ENCODE measurements around the gene GLB1L2.
A peak's percentile ranks its signal among the peaks of the same experiment; 100 is the strongest.

The GLB1L2 gene

GRCh38 chr11:134360050-134360835 lies 28.5 kb downstream of the GLB1L2 start:
- Histone ChIP-seq H3K4me1 (ENCODE audit: control extremely low read depth in 1 of 4, control insufficient read depth in 4 of 4, insufficient read depth in 4 of 4, low read length in 3 of 4) (peaks cover 0 to 8% (median 5%) of the 10 kb centered on the region in 4 experiments), H3K4me3 (ENCODE audit: control insufficient read depth in 1 of 7, extremely low read depth in 1 of 7, insufficient read depth in 4 of 7, low read depth in 2 of 7, low read length in 6 of 7) (no peak overlapping the region), H3K9me3 (ENCODE audit: control extremely low read depth in 1 of 5, control insufficient read depth in 4 of 5, insufficient read depth in 2 of 5, low read depth in 1 of 5, low read length in 4 of 5) (no peaks in the 10 kb centered on the region), H3K27ac (ENCODE audit: insufficient read depth in 1 of 2, low read depth in 1 of 2, low read length in 2 of 2, poor library complexity in 1 of 2, severe bottlenecking in 2 of 2) (no peak overlapping the region), H3K36me3 (ENCODE audit: control insufficient read depth in 4 of 4, insufficient read depth in 4 of 4, low read length in 3 of 4) (no peaks in the 10 kb centered on the region), H3K27me3 (replicated peaks in 2 of 5; ENCODE audit: control insufficient read depth in 4 of 5, insufficient read depth in 5 of 5, low read length in 4 of 5) (peaks cover 0 to 6% (median 0%) of the 10 kb centered on the region in 5 experiments)
- peak; percentile 70 to 79 (median 76) for DNase-seq
- ChIA-PET POLR2A (no interaction called here), CTCF (interaction anchor here (0.6 to 1.4 kb wide), 5 partner anchors 12 to 564 kb away, joined by 3 to 5 read pairs (median 3); no protein-coding TSS in a partner anchor)
- WGBS (ENCODE audit: insufficient coverage), result 12% methylated on average over 24 of the region's 30 CpGs

- POLR2A ChIA-PET, result interaction anchor here (0.7 kb wide), 1 partner anchor 11 kb away, joined by 3 read pairs; no protein-coding TSS in a partner anchor
- H3K4me3 ChIP-seq (ENCODE audit: control insufficient read depth in 1 of 7, extremely low read depth in 1 of 7, insufficient read depth in 4 of 7, low read depth in 2 of 7, low read length in 6 of 7), result no peak overlapping the region
- H3K4me1 ChIP-seq (ENCODE audit: control extremely low read depth in 1 of 4, control insufficient read depth in 4 of 4, insufficient read depth in 4 of 4, low read length in 3 of 4), result peaks cover 0 to 8% (median 5%) of the 10 kb centered on the region in 4 experiments
- no peaks in the 10 kb centered on the region for H3K9me3 ChIP-seq (ENCODE audit: control extremely low read depth in 1 of 5, control insufficient read depth in 4 of 5, insufficient read depth in 2 of 5, low read depth in 1 of 5, low read length in 4 of 5)
- WGBS (ENCODE audit: insufficient coverage), result 84% methylated on average over 18 of the region's 26 CpGs
- H3K36me3 ChIP-seq (ENCODE audit: control insufficient read depth in 4 of 4, insufficient read depth in 4 of 4, low read length in 3 of 4), result no peaks in the 10 kb centered on the region
- DNase-seq, result no peak
- CTCF ChIA-PET, result no interaction called here
- peaks cover 0 to 6% (median 0%) of the 10 kb centered on the region in 5 experiments for H3K27me3 ChIP-seq (replicated peaks in 2 of 5; ENCODE audit: control insufficient read depth in 4 of 5, insufficient read depth in 5 of 5, low read length in 4 of 5)
- H3K27ac ChIP-seq (ENCODE audit: insufficient read depth in 1 of 2, low read depth in 1 of 2, low read length in 2 of 2, poor library complexity in 1 of 2, severe bottlenecking in 2 of 2), result no peak overlapping the region
Measured at GRCh38 chr11:134361661-134362060, 29.9 kb downstream of the GLB1L2 start.

- DNase-seq, result no peak
- no peak overlapping the region for H3K4me3 ChIP-seq (ENCODE audit: control insufficient read depth in 1 of 7, extremely low read depth in 1 of 7, insufficient read depth in 4 of 7, low read depth in 2 of 7, low read length in 6 of 7)
- POLR2A ChIA-PET, result no interaction called here
- CTCF ChIA-PET, result no interaction called here
- WGBS (ENCODE audit: insufficient coverage), result 93% methylated on average over 25 of the region's 32 CpGs
- H3K36me3 ChIP-seq (ENCODE audit: control insufficient read depth in 4 of 4, insufficient read depth in 4 of 4, low read length in 3 of 4), result no peaks in the 10 kb centered on the region
- no peaks in the 10 kb centered on the region for H3K9me3 ChIP-seq (ENCODE audit: control extremely low read depth in 1 of 5, control insufficient read depth in 4 of 5, insufficient read depth in 2 of 5, low read depth in 1 of 5, low read length in 4 of 5)
- peaks cover 0 to 8% (median 5%) of the 10 kb centered on the region in 4 experiments for H3K4me1 ChIP-seq (ENCODE audit: control extremely low read depth in 1 of 4, control insufficient read depth in 4 of 4, insufficient read depth in 4 of 4, low read length in 3 of 4)
- no peak overlapping the region for H3K27ac ChIP-seq (ENCODE audit: insufficient read depth in 1 of 2, low read depth in 1 of 2, low read length in 2 of 2, poor library complexity in 1 of 2, severe bottlenecking in 2 of 2)
- peaks cover 0 to 6% (median 0%) of the 10 kb centered on the region in 5 experiments for H3K27me3 ChIP-seq (replicated peaks in 2 of 5; ENCODE audit: control insufficient read depth in 4 of 5, insufficient read depth in 5 of 5, low read length in 4 of 5)
Measured at GRCh38 chr11:134362192-134362901, 30.6 kb downstream of the GLB1L2 start.

- WGBS (ENCODE audit: insufficient coverage), result 98% methylated on average over 9 of the region's 9 CpGs
- no peak for DNase-seq
- POLR2A ChIA-PET, result no interaction called here
- Histone ChIP-seq H3K4me1 (ENCODE audit: control extremely low read depth in 1 of 4, control insufficient read depth in 4 of 4, insufficient read depth in 4 of 4, low read length in 3 of 4) (peaks cover 0 to 8% (median 5%) of the 10 kb centered on the region in 4 experiments), H3K4me3 (ENCODE audit: control insufficient read depth in 1 of 7, extremely low read depth in 1 of 7, insufficient read depth in 4 of 7, low read depth in 2 of 7, low read length in 6 of 7) (no peak overlapping the region), H3K36me3 (ENCODE audit: control insufficient read depth in 4 of 4, insufficient read depth in 4 of 4, low read length in 3 of 4) (no peaks in the 10 kb centered on the region), H3K9me3 (ENCODE audit: control extremely low read depth in 1 of 5, control insufficient read depth in 4 of 5, insufficient read depth in 2 of 5, low read depth in 1 of 5, low read length in 4 of 5) (no peaks in the 10 kb centered on the region), H3K27ac (ENCODE audit: insufficient read depth in 1 of 2, low read depth in 1 of 2, low read length in 2 of 2, poor library complexity in 1 of 2, severe bottlenecking in 2 of 2) (no peak overlapping the region), H3K27me3 (replicated peaks in 2 of 5; ENCODE audit: control insufficient read depth in 4 of 5, insufficient read depth in 5 of 5, low read length in 4 of 5) (peaks cover 0 to 6% (median 0%) of the 10 kb centered on the region in 5 experiments)
- CTCF ChIA-PET, result no interaction called here
Measured at GRCh38 chr11:134363161-134363560, 31.4 kb downstream of the GLB1L2 start.

DNA sequence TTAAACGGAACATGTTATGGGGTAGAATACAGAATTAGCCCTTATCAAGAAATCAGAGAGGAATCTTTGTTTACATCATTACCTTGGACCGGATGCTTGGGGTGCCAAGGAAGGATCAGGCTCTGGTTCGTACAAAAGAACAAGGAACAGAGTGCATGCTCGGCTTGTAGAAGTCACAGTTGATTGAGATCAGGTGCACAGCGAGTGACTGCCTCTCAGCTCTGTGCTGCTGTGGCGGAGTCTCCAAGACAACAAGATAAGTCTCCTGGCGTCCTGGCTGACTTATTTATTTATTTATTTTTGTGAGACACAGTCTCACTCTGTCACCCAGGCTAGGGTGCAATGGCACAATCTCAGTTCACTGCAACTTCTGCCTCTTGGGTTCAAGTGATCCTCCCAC lies 31.8 kb downstream of the GLB1L2 start:
- Histone ChIP-seq H3K4me3 (ENCODE audit: control insufficient read depth in 1 of 7, extremely low read depth in 1 of 7, insufficient read depth in 4 of 7, low read depth in 2 of 7, low read length in 6 of 7) (no peak overlapping the region), H3K36me3 (ENCODE audit: control insufficient read depth in 4 of 4, insufficient read depth in 4 of 4, low read length in 3 of 4) (no peaks in the 10 kb centered on the region), H3K4me1 (ENCODE audit: control extremely low read depth in 1 of 4, control insufficient read depth in 4 of 4, insufficient read depth in 4 of 4, low read length in 3 of 4) (peaks cover 0 to 8% (median 5%) of the 10 kb centered on the region in 4 experiments), H3K27me3 (replicated peaks in 2 of 5; ENCODE audit: control insufficient read depth in 4 of 5, insufficient read depth in 5 of 5, low read length in 4 of 5) (peaks cover 0 to 6% (median 0%) of the 10 kb centered on the region in 5 experiments), H3K27ac (ENCODE audit: insufficient read depth in 1 of 2, low read depth in 1 of 2, low read length in 2 of 2, poor library complexity in 1 of 2, severe bottlenecking in 2 of 2) (no peak overlapping the region), H3K9me3 (ENCODE audit: control extremely low read depth in 1 of 5, control insufficient read depth in 4 of 5, insufficient read depth in 2 of 5, low read depth in 1 of 5, low read length in 4 of 5) (no peaks in the 10 kb centered on the region)
- 96% methylated on average over 5 of the region's 7 CpGs for WGBS (ENCODE audit: insufficient coverage)
- CTCF ChIA-PET, result no interaction called here
- POLR2A ChIA-PET, result no interaction called here
- DNase-seq, result peak in 1 of 3 donors; percentile 10

- POLR2A ChIA-PET, result no interaction called here
- no peak overlapping the region for H3K4me3 ChIP-seq (ENCODE audit: control insufficient read depth in 1 of 7, extremely low read depth in 1 of 7, insufficient read depth in 4 of 7, low read depth in 2 of 7, low read length in 6 of 7)
- no peak for DNase-seq
- H3K27ac ChIP-seq (ENCODE audit: insufficient read depth in 1 of 2, low read depth in 1 of 2, low read length in 2 of 2, poor library complexity in 1 of 2, severe bottlenecking in 2 of 2), result no peak overlapping the region
- no peaks in the 10 kb centered on the region for H3K9me3 ChIP-seq (ENCODE audit: control extremely low read depth in 1 of 5, control insufficient read depth in 4 of 5, insufficient read depth in 2 of 5, low read depth in 1 of 5, low read length in 4 of 5)
- H3K36me3 ChIP-seq (ENCODE audit: control insufficient read depth in 4 of 4, insufficient read depth in 4 of 4, low read length in 3 of 4), result no peaks in the 10 kb centered on the region
- H3K27me3 ChIP-seq (replicated peaks in 2 of 5; ENCODE audit: control insufficient read depth in 4 of 5, insufficient read depth in 5 of 5, low read length in 4 of 5), result peaks cover 0 to 6% (median 0%) of the 10 kb centered on the region in 5 experiments
- CTCF ChIA-PET, result no interaction called here
- H3K4me1 ChIP-seq (ENCODE audit: control extremely low read depth in 1 of 4, control insufficient read depth in 4 of 4, insufficient read depth in 4 of 4, low read length in 3 of 4), result peaks cover 0 to 8% (median 5%) of the 10 kb centered on the region in 4 experiments
- WGBS (ENCODE audit: insufficient coverage), result 93% methylated on average over 8 of the region's 9 CpGs
Measured at GRCh38 chr11:134364261-134364660, 32.5 kb downstream of the GLB1L2 start.

All from common myeloid progenitor, CD34-positive (primary cell).